Peyer's patch (tissue), 4 donors: Measurements from ENCODE around the gene SMIM21.

ENCODE experiments used
- CTCF ChIP-seq, 6 experiments: fragments of 450-650 bp in 4 of 6; fragments of 200-600 bp in 2 of 6; sonication (generic) in 1 of 6; IDR thresholded peaks; one replicate each; pipeline ENCODE4 v1.5.1; 2017 to 2019; ENCODE audit warnings: antibody characterized with exemption in 6 of 6, mild to moderate bottlenecking in 3 of 6, moderate library complexity in 1 of 6
- POLR2A ChIP-seq, 2 donors: fragments of 450-650 bp; IDR thresholded peaks; one replicate each; pipeline ENCODE4 v1.5.1; 2017; ENCODE audit warnings: antibody characterized with exemption in 2 of 2, mild to moderate bottlenecking in 2 of 2, moderate library complexity in 2 of 2

GRCh38 chr18:75433098-75433497 lies 5.6 kb upstream of the SMIM21 start:
- TF ChIP-seq CTCF (IDR thresholded peaks at IDR 0.05) (no peak), POLR2A (IDR thresholded peaks at IDR 0.05) (no peak)
